ENCODE results near the gene CREB3L1.
A peak's percentile ranks its signal among the peaks of the same experiment; 100 is the strongest.

The CREB3L1 gene

DNA sequence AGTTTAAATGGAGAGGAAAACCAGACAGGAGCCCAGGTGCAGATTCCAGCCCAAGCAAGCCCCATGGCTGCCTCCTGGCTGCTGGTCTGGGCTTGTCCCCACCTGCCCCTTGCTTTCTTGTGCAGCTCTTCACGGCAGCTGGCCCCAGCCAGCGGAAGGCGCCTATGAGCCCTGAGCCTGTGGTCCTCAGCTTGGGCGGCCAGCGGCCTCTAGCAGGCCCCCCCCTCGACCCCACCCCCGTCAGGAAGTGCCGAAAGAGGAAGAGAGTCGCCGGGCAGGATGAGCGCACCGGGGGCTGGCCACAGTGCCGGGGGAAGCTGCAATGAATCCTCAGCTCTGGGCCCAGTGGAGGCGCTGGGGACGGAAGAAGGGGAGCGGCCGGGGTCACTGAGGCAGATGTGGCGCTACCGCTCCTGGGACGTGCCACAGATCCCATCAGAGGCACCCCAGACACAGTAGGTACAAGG, 67.7 kb downstream of the CREB3L1 start:
- DNase-seq (ENCODE audit: low read depth), result no peak
- H3K4me3 ChIP-seq (ENCODE audit: low read length), result no peak overlapping the region

GRCh38 chr11:46345881-46346484, 68.5 kb downstream of the CREB3L1 start:
- TF ChIP-seq, protein P1, sequence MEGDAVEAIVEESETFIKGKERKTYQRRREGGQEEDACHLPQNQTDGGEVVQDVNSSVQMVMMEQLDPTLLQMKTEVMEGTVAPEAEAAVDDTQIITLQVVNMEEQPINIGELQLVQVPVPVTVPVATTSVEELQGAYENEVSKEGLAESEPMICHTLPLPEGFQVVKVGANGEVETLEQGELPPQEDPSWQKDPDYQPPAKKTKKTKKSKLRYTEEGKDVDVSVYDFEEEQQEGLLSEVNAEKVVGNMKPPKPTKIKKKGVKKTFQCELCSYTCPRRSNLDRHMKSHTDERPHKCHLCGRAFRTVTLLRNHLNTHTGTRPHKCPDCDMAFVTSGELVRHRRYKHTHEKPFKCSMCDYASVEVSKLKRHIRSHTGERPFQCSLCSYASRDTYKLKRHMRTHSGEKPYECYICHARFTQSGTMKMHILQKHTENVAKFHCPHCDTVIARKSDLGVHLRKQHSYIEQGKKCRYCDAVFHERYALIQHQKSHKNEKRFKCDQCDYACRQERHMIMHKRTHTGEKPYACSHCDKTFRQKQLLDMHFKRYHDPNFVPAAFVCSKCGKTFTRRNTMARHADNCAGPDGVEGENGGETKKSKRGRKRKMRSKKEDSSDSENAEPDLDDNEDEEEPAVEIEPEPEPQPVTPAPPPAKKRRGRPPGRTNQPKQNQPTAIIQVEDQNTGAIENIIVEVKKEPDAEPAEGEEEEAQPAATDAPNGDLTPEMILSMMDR (conservative IDR thresholded peaks at IDR 0.05; ENCODE audit: low read length), result no peak
- H3K4me3 ChIP-seq (ENCODE audit: low read length), result no peak overlapping the region
- DNase-seq (ENCODE audit: low read depth), result no peak

More for the DNA sequence above, 67.7 kb downstream of the CREB3L1 start:
- TF ChIP-seq, protein P1 (conservative IDR thresholded peaks at IDR 0.05; ENCODE audit: low read length), result no peak

- TF ChIP-seq, protein P1 (conservative IDR thresholded peaks at IDR 0.05; ENCODE audit: low read length), result peak; percentile 29
- peak within 1 kb of the TSS; percentile 83 for H3K4me3 ChIP-seq (ENCODE audit: low read length)
- DNase-seq (ENCODE audit: low read depth), result peak; percentile 78
These were observed 69.6 kb downstream of the CREB3L1 start, which contains the start of gene DGKZ for GRCh38 chr11:46346886-46347636. Gene DGKZ (plus strand): TSS chr11:46347463. CDS start chr11:46347660, 197 bp downstream.

- peak overlapping the region; percentile 83 for H3K4me3 ChIP-seq (ENCODE audit: low read length)
- DNase-seq (ENCODE audit: low read depth), result no peak
- TF ChIP-seq, protein P1 (conservative IDR thresholded peaks at IDR 0.05; ENCODE audit: low read length), result no peak
These were observed 70.3 kb downstream of the CREB3L1 start for GRCh38 chr11:46347637-46348311.

GRCh38 chr11:46348566-46349401, 71.3 kb downstream of the CREB3L1 start:
- DNase-seq (ENCODE audit: low read depth), result no peak

DNA sequence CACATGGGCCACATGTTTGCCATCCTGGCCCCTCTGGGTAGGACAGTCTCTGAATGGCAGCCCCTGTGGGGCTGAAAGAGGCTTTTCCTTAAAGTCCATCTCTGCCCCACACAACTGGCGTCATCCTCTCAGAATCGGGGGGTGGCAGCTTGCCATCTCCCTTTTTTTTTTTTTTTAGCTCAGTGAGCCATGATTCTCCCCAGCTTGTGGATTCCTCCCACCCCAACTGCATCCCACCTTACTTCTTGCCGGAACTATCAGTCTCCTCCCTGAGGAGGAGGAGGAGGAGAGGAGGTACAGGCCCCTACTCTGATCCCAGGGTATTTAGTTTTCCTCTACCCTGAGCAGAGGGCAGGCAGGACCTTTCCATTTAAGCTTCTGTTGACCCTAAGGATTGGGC, 73.2 kb downstream of the CREB3L1 start:
- TF ChIP-seq, protein P1 (conservative IDR thresholded peaks at IDR 0.05; ENCODE audit: low read length), result no peak
- no peak overlapping the region for H3K4me3 ChIP-seq (ENCODE audit: low read length)
- DNase-seq (ENCODE audit: low read depth), result no peak

More at GRCh38 chr11:46348566-46349401, 71.3 kb downstream of the CREB3L1 start:
- H3K4me3 ChIP-seq (ENCODE audit: low read length), result peak overlapping the region; percentile 83
- TF ChIP-seq, protein P1 (conservative IDR thresholded peaks at IDR 0.05; ENCODE audit: low read length), result no peak
